ENCODE results near the gene TRRAP.

TRRAP gene

DNA sequence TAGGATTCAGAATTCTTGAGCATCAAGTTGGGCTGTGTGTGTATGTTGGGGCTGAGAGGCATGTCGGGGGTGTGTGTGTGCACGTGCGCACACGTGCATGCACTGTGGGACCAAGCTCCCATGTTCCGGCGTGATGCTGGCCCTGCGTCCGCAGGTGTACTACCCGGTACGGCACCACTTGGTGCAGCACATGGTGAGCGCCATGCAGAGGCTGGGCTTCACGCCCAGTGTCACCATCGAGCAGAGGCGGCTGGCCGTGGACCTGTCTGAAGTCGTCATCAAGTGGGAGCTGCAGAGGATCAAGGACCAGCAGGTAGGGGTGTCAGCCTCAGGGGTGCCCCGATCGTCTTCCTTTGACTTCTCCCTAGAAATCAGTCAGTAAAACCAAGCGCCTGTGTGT is 77.7 kb downstream of the TRRAP start:
- no peak for DNase-seq

GRCh38 chr7:98956469-98956868 is 78.1 kb downstream of the TRRAP start:
- DNase-seq, result no peak

DNA sequence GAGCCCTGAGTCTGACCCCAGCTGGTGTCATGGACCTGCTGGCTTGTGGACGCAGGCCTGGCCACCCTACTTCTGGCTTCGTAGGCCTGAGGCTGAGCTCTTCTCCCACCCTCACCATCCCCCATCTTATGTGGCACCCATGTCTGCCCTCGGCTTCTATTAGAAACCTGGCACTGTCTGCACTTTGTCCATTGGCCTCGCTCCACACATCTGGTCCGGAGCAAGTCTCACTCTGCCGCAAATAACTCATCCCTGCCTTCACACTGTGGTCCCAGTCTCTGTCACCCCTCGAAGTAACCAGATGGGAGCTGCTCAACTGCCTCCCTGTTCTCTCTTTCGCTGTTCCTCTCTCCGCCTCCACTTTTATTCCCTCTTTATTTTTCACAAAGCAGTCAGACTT is 78.6 kb downstream of the TRRAP start:
- DNase-seq, result no peak

GRCh38 chr7:98957766-98958165 is 79.4 kb downstream of the TRRAP start:
- DNase-seq, result no peak

DNA sequence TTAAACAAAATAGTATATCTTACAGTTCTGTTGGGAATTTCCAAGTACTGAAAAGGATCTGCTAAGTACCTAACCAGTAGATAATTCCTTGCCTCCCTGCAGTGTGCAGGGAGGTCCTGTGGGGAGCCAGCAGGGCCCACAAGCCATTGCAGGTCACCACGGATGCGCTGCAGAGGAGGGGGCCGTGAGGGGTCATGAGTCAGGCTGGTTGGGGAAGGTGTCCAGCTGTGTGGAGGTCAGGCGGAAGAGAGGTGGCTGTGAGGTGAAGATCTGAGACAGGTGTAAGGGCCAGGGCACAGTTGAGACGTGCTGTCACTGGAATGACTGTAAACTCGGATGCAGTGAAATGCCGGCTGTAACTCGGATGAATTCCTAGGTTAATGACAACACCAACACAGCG is 80.6 kb downstream of the TRRAP start:
- no peak for DNase-seq

DNA sequence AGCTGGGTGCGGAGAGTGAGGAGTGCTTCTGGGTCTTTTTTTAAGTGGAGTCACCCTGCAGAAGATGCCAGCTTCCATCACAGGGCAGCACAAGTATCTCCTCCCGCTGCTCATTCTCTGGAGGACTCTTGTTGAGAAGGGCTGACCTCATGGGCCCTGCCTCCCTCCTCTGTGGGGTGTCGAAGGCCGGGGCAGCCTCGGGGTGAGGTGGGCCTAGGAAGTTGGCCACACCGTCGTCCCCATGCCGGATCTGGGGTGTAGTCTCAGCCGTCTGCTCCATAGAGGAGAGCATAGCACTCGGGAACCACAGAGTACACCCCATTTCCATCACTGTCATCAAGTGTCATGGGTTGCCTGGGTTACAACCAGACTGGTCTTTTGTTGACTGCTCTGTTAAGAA is 85.0 kb downstream of the TRRAP start:
- DNase-seq, result no peak

- no peak for DNase-seq
Measured at GRCh38 chr7:98964596-98964995, 86.3 kb downstream of the TRRAP start.

- DNase-seq, result no peak
Measured at GRCh38 chr7:98968621-98969020, 90.3 kb downstream of the TRRAP start.

DNA sequence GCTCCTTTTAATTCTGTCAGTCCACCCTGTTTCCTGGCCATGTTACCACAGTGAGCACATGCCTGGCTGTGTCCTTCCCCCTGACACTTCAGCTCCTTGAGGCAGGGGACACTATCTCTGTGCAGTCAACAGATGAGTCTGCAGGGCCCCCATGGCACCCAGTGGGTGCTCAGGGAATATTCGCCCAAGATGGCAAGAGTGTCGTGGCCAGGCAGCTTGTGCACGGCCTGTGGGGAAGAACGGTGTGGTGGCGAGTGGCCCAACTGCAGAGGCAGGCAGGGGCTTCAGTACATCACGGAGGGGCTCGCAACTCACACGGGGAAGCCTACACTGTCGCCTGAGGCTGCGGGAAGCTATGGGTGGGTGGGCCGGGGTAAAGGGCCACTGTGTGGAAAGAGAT is 91.1 kb downstream of the TRRAP start:
- no peak for DNase-seq

GRCh38 chr7:98970016-98970615 is 91.8 kb downstream of the TRRAP start:
- no peak for DNase-seq

DNA sequence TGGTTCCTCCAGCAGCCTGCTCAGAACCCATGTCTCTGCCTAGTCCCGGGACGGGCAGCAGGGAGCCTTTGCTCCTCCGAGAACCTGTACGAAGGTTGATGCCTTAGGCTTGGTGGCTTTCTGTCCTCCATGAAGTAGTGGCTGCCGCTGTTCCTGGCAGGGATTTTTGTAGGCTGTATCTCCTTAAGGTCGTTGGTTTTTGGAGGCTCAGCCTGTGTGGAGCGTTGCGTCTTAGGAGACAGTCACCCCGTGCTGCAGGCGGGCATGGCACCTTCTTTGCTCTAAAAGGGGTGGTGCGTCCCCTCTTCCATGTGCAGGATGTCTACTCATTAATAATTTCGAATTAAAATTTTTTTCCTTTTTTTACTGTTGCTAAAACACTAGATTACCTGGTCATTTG is 92.5 kb downstream of the TRRAP start:
- no peak for DNase-seq

DNA sequence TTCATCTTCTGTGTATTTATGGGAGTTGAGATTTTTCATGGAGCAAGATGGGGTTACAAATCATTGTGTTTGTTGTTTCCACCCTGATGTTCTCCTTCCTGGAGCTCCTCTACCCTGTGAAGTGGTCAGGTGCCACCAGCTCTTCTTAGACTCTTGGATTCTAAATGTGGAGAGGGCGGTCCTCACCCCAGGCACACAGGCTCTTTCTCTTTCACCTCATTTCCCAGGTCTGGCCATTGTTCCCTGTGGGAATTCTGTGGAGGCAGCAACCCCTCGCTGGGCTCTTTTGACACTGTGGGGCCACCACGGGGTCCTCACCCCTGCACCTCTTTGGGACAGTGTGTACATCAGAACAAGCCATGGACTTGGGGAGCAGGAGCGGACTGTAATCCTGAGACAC is 95.9 kb downstream of the TRRAP start:
- DNase-seq, result no peak

DNA sequence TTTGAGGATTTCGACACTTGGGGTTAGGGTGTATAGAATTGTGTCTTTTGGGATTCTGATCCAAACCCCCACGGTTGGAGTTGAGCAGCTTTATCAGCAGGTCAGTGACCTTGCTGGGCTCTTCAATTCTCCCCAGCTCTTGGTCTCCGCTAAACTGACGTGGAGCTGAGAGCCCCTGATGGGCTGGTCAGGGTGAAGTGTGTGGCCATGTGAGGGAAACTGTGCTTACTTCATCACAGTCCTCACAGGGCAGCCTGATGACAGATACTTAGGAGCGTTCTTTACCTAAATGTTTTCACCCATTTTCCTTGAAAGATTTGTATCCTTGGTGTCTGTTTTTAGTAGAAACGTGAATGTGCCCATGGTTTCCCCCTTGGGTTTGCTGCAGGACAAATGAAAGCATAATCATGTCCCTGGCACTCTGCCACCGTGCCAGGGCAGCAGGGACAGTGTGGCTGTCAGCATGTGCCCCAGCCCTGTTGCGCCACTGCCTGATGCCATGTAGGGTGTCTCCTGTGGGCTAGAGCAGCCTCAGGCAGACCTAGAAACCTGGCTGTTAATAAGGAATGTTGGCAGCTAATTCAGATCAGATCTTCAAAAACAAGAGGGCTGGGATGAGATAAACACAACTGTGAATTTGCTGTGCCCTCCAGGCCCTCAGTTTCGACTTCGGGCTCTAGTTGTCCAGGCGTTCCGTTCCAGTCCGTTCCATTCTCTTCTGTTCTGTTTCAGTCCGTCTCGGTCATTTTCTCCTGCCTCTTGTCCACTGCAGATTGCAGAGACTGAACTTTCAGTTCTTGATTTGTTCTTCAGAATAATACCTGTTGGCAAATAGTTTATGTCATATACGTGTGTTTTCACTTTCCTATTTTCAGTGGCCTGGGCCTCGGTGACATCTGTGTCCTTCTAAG is 96.8 kb downstream of the TRRAP start:
- no peak for DNase-seq

- no peak for DNase-seq
Measured at GRCh38 chr7:98976396-98977185, 98.3 kb downstream of the TRRAP start.

DNA sequence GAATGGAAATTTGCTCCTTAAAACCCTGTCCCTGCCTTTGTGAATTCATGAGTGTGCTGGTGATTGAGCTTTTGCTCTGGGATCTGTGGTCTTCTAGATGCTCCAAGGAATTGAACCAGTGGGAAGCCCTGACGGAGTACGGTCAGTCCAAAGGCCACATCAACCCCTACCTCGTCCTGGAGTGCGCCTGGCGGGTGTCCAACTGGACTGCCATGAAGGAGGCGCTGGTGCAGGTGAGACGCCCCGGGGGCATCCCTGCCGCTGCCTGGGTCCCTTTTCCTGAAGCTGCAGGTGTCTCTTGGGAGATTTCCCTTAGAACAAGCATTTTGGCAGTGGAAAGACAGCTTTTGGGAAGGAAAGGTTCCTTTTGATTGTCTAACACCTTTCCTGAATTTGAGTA is 100.3 kb downstream of the TRRAP start:
- DNase-seq, result no peak

DNA sequence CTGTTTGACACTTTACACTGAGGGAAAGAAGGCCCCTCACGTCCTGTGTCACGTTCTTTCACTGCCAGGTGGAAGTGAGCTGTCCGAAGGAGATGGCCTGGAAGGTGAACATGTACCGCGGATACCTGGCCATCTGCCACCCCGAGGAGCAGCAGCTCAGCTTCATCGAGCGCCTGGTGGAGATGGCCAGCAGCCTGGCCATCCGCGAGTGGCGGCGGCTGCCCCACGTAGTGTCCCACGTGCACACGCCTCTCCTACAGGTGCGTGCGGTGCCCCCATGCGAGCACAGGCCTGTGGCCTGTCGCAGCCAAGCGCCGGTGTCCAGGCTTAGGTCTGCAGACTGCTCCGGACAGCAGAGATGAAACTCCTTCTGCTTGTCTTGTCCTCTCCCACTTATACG is 103.4 kb downstream of the TRRAP start:
- no peak for DNase-seq

DNA sequence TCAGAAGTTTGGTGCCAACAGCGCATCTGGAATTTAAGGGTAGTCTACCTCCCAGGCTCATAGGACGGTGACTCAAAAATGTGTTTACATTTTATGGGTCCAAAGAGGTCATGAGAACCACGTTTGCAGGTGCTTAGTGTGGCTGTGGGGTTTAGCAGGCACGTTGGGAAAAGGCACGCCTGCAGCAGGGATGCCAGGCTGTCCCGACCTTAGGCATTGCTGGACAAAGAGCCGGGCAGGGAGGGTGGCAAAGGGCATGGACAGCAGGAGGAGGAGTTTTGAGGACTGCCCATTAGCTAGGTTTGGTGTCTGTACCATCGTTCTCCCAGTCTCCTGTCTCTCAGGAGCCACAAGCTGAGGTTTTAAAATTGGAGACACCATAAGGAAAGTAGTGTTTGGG is 104.4 kb downstream of the TRRAP start:
- DNase-seq, result no peak

- DNase-seq, result no peak
Measured at GRCh38 chr7:98984126-98984525, 105.8 kb downstream of the TRRAP start.

GRCh38 chr7:98985406-98985805 is 107.1 kb downstream of the TRRAP start:
- DNase-seq, result peak in 2 of 4 experiments; percentile 12 to 16

- DNase-seq, result no peak
Measured at GRCh38 chr7:98985945-98986344, 107.6 kb downstream of the TRRAP start.

GRCh38 chr7:98988641-98989040 is 110.3 kb downstream of the TRRAP start:
- no peak for DNase-seq

GRCh38 chr7:98990356-98990755 is 112.0 kb downstream of the TRRAP start:
- DNase-seq, result no peak

DNA sequence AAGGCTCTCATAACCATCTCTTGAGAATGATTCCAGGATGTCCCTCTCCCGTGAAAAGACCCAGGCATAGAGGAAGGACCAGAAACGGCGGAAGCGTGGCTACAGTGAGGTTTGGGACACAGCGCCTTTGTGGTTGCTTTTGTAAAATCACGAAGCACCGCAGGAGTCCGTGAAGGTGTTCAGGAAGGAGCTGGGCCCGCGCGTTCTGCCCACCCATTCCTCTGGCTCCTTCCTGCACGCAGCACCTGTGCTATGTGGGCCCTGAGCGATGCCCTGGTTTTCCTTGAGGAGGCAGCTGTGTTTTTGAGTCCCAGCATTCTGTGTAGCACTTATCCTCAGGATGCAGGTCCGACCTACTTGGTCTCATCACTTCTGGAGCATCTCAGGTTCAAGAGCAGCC is 112.8 kb downstream of the TRRAP start:
- no peak for DNase-seq

GRCh38 chr7:98992076-98992475 is 113.7 kb downstream of the TRRAP start:
- DNase-seq, result no peak
